GM23248 (cell line): ENCODE measurements around the gene ADCY2.

Source experiments
- EZH2 ChIP-seq: fragments of 200-600 bp; sonication (generic); IDR thresholded peaks from 2 replicates; pipeline ENCODE4 v1.6.1; 2018; ENCODE audit warnings: antibody characterized with exemption, mild to moderate bottlenecking; ENCODE audit not compliant: insufficient read depth, poor library complexity, severe bottlenecking
- EZH2phosphoT487 ChIP-seq: fragments of 200-600 bp; sonication (generic); IDR thresholded peaks from 2 replicates; pipeline ENCODE4 v1.6.1; 2018; ENCODE audit warnings: antibody characterized with exemption, moderate library complexity, mild to moderate bottlenecking, low read depth; ENCODE audit not compliant: insufficient read depth

GRCh38 chr5:7668161-7668560 lies 272.2 kb downstream of the ADCY2 start:
- no peak for TF ChIP-seq EZH2phosphoT487
- TF ChIP-seq EZH2 = no peak
